K562 (cell line): ENCODE measurements around the gene KRT33A. TPM values are rescaled to one million over a fixed set of nuclear protein-coding genes. Genes with fewer than 3 reads are reported as not detected.

Experiments used
- ATAC-seq: fragments of 200-7000 bp; cut with Tn5 transposase; 3 replicates; pipeline ENCODE4 v1.9.1; 2020; ENCODE audit warnings: moderate library complexity
- BruUV-seq: library from RNA; stranded (reverse); fragments of 400-500 nt; replicated peaks from 2 replicates; lab custom pipeline; 2021; lab: Mats Ljungman, UMichigan
- CTCF ChIA-PET: fragments of 300-600 bp; formaldehyde crosslinking; extraction: SDS; loops from one replicate; lab custom pipeline; 2021; ENCODE audit warnings: low intra/inter-chr PET ratio; lab: Yijun Ruan, JAX
- POLR2A ChIA-PET: fragments of 300-600, 350-650 bp; sonication (Branson Sonifier 250); formaldehyde crosslinking; extraction: SDS; loops from one replicate; lab custom pipeline; 2021; ENCODE audit warnings: antibody characterized with exemption, inconsistent platforms; lab: Yijun Ruan, JAX
- DNase-seq, 4 experiments: peaks; one replicate each; pipeline versions ENCODE4 v3.0.0 to v3.0.0-alpha.2; 2011 to 2018; ENCODE audit warnings: low spot score in 3 of 4, mixed read lengths in 3 of 4; ENCODE audit errors: extremely low read depth in 1 of 4
- FAIRE-seq: peaks from 2 replicates; lab custom pipeline; 2011; peaks lifted over from hg19 to GRCh38; lab: Jason Lieb, UNC
- H2AFZ ChIP-seq: 2 replicates; pipeline ENCODE4 v1.6.0; 2011; ENCODE audit warnings: low read depth, low read length, control low read depth, inconsistent platforms
- H3K27ac ChIP-seq: fragments of 200-600 bp; 3 replicates; pipeline ENCODE4 v1.8.0; 2011; ENCODE audit warnings: low read depth, mild to moderate bottlenecking, control low read depth, inconsistent platforms, low read length, moderate library complexity, mixed read lengths; ENCODE audit errors: extremely low read depth
- H3K27me3 ChIP-seq, 2 experiments: fragments of 300-600 bp in 1 of 2; 2 replicates in 1 of 2; 3 replicates in 1 of 2; pipeline versions ENCODE4 v1.6.0 to v1.8.0; 2011; ENCODE audit warnings: inconsistent platforms in 2 of 2, low read length in 2 of 2, mild to moderate bottlenecking in 1 of 2, mixed read lengths in 1 of 2, moderate library complexity in 1 of 2; ENCODE audit not compliant: control insufficient read depth in 2 of 2, insufficient read depth in 2 of 2
- H3K36me3 ChIP-seq: fragments of 300-600 bp; 3 replicates; pipeline ENCODE4 v1.8.0; 2011; ENCODE audit warnings: mild to moderate bottlenecking, low read length, inconsistent platforms; ENCODE audit not compliant: control insufficient read depth, insufficient read depth
- H3K4me1 ChIP-seq, 2 experiments: fragments of 200-600 bp in 1 of 2; replicated peaks in 1 of 2; 2 replicates in 1 of 2; 3 replicates in 1 of 2; pipeline versions ENCODE4 v1.5.1 to v1.8.0; 2011; ENCODE audit warnings: inconsistent platforms in 2 of 2, low read length in 2 of 2, mild to moderate bottlenecking in 1 of 2, mixed read lengths in 1 of 2, moderate library complexity in 1 of 2; ENCODE audit not compliant: control insufficient read depth in 2 of 2, insufficient read depth in 2 of 2
- H3K4me2 ChIP-seq: 2 replicates; pipeline ENCODE4 v1.6.1; 2011; ENCODE audit warnings: low read length, control low read depth, inconsistent platforms, mixed read lengths; ENCODE audit not compliant: insufficient read depth
- H3K4me3 ChIP-seq: fragments of 200-600 bp; sonication (generic), shearing (Covaris generic); 2 replicates; pipeline ENCODE4 v1.5.1; 2016; ENCODE audit warnings: control low read depth, inconsistent platforms
- H3K79me2 ChIP-seq: fragments of 200-600 bp; 3 replicates; pipeline ENCODE4 v1.8.0; 2011; ENCODE audit warnings: low read length, inconsistent platforms; ENCODE audit not compliant: control insufficient read depth, insufficient read depth
- H3K9ac ChIP-seq, 2 experiments: 2 replicates each; pipeline versions ENCODE4 v1.6.0 to v1.6.1; 2011; ENCODE audit warnings: low read depth in 2 of 2, low read length in 2 of 2, control low read depth in 1 of 2, inconsistent platforms in 1 of 2, mild to moderate bottlenecking in 1 of 2, mixed read lengths in 1 of 2; ENCODE audit not compliant: insufficient read depth in 1 of 2
- H3K9me1 ChIP-seq: one replicate; pipeline ENCODE4 v1.6.0; 2011; ENCODE audit warnings: inconsistent platforms, mild to moderate bottlenecking, low read length, moderate library complexity; ENCODE audit not compliant: control insufficient read depth, insufficient read depth
- H3K9me3 ChIP-seq: replicated peaks from 2 replicates; pipeline ENCODE4 v1.5.1; 2011; ENCODE audit warnings: low read depth, low read length, inconsistent platforms; ENCODE audit not compliant: control insufficient read depth, insufficient read depth
- H4K20me1 ChIP-seq: replicated peaks from 2 replicates; pipeline ENCODE4 v1.6.1; 2011; ENCODE audit warnings: low read length, inconsistent platforms, mixed read lengths; ENCODE audit not compliant: control insufficient read depth, insufficient read depth
- ARNT ChIP-seq, 2 experiments: fragments of 450-650 bp; IDR thresholded peaks; 2 replicates each; pipeline ENCODE4 v1.6.1; 2016; ENCODE audit warnings: mild to moderate bottlenecking in 1 of 2
- CREBBP ChIP-seq: IDR thresholded peaks from one replicate; pipeline ENCODE4 v1.6.1; 2012; ENCODE audit warnings: low read depth, mild to moderate bottlenecking, control low read depth, inconsistent platforms, low read length
- EGR1 ChIP-seq: fragments of 450-650 bp; conservative IDR thresholded peaks from 2 replicates; pipeline ENCODE4 v1.6.1; 2017; ENCODE audit warnings: mild to moderate bottlenecking
- HNRNPK ChIP-seq: fragments of 200-400 bp; formaldehyde crosslinking; IDR thresholded peaks from one replicate; pipeline ENCODE4 v1.6.1; 2018; ENCODE audit warnings: mild to moderate bottlenecking, low read depth, low read length; ENCODE audit not compliant: poor library complexity, severe bottlenecking
- L3MBTL2 ChIP-seq: fragments of 450-650 bp; IDR thresholded peaks from 2 replicates; pipeline ENCODE4 v1.6.1; 2016; ENCODE audit warnings: mild to moderate bottlenecking, moderate library complexity
- NR3C1 ChIP-seq: sonication (generic); formaldehyde crosslinking; IDR thresholded peaks from 2 replicates; pipeline ENCODE4 v1.8.1; 2022; ENCODE audit warnings: missing genetic modification reagents
- RAD51 ChIP-seq: fragments of 450-650 bp; IDR thresholded peaks from 2 replicates; pipeline ENCODE4 v1.7.1; 2016; ENCODE audit warnings: low read depth, mild to moderate bottlenecking, borderline replicate concordance
- ZNF121 ChIP-seq: sonication (generic); formaldehyde crosslinking; conservative IDR thresholded peaks from 2 replicates; pipeline ENCODE4 v1.8.0; 2022; ENCODE audit warnings: missing genetic modification reagents
- ZNF212 ChIP-seq: fragments of 450-650 bp; formaldehyde crosslinking; IDR thresholded peaks from 2 replicates; pipeline ENCODE4 v1.4.0; 2020; ENCODE audit warnings: mild to moderate bottlenecking
- ZNF217 ChIP-seq: sonication (generic); formaldehyde crosslinking; IDR thresholded peaks from 2 replicates; pipeline ENCODE4 v1.8.0; 2022; ENCODE audit warnings: mild to moderate bottlenecking, missing genetic modification reagents
- ZNF408 ChIP-seq: fragments of 250-450 bp; sonication (Bioruptor Pico); IDR thresholded peaks from 2 replicates; pipeline ENCODE4 v1.4.0; 2020; ENCODE audit warnings: low read depth, mild to moderate bottlenecking, moderate library complexity
- ZNF717 ChIP-seq: fragments of 250-450 bp; sonication (Bioruptor Pico); IDR thresholded peaks from 2 replicates; pipeline ENCODE4 v1.5.0; 2021
- WGBS: fragments of 100-300 bp; shearing (Covaris generic); methylation state at CpG from one replicate; pipeline ENCODE4 v1.1.6; 2016; ENCODE audit warnings: low coverage, mixed read lengths; ENCODE audit not compliant: insufficient coverage; ENCODE audit errors: missing lambda C conversion rate; 5-methylcytosine and 5-hydroxymethylcytosine counted together
- in situ Hi-C: fragments of 300-500 bp; cut with MboI; formaldehyde crosslinking; loops from 4 replicates; pipeline ENCODE4 v1.15.0; 2018; ENCODE audit warnings: inconsistent platforms, mixed read lengths
- intact Hi-C: fragments of 100-400 bp; cut with micrococcal nuclease; formaldehyde crosslinking; loops from 2 replicates; pipeline ENCODE4 v1.14.2; 2022
- polyA plus RNA-seq, 8 experiments: library from polyadenylated mRNA; depleted of rRNA in 4 of 8; stranded (reverse) in 5 of 8; unstranded in 3 of 8; fragments of >200 nt; fragmentation: Nextera tagmentation in 2 of 8; fragmentation: Illumina TruSeq in 1 of 8; extraction: Ambion mirVana in 2 of 8; extraction: Trizol in 1 of 8; gene quantifications; 2 replicates each; pipeline versions ENCODE4 v1.2.1 to v1.2.3, GENCODE V29; 2011 to 2014; ENCODE audit warnings: inconsistent platforms in 1 of 8, missing spikeins in 1 of 8
- total RNA-seq, 7 experiments: library from RNA; depleted of rRNA in 6 of 7; stranded (reverse); fragments of >200 nt in 6 of 7; fragmentation: Illumina TruSeq in 2 of 7; extraction: Trizol in 2 of 7; gene quantifications; 2 replicates each; pipeline versions ENCODE4 v1.2.1 to v1.2.3, GENCODE V29; 2011 to 2021; ENCODE audit warnings: low replicate concordance in 1 of 7
- TF ChIP-seq, protein P1 (sequence below), 2 experiments: fragments of 450-650 bp in 1 of 2; sonication (generic) in 1 of 2; formaldehyde crosslinking in 1 of 2; IDR thresholded peaks; 2 replicates each; pipeline versions ENCODE4 v1.7.1 to v1.9.0; 2016 to 2022; ENCODE audit warnings: inconsistent platforms in 1 of 2, mild to moderate bottlenecking in 1 of 2, missing genetic modification reagents in 1 of 2
- TF ChIP-seq, protein P2 (sequence below), 2 experiments: fragments of 450-650 bp in 1 of 2; sonication (generic) in 1 of 2; formaldehyde crosslinking; conservative IDR thresholded peaks; 2 replicates each; pipeline versions ENCODE4 v1.4.0 to v1.8.1; 2020 to 2022; ENCODE audit warnings: mild to moderate bottlenecking in 1 of 2, missing genetic modification reagents in 1 of 2

The KRT33A gene
- total and polyA plus RNA-seq, 9 of the 15 experiments (the other 6 are each of a cell fraction or from before 2014, with no cell fraction given) = not detected

DNA sequence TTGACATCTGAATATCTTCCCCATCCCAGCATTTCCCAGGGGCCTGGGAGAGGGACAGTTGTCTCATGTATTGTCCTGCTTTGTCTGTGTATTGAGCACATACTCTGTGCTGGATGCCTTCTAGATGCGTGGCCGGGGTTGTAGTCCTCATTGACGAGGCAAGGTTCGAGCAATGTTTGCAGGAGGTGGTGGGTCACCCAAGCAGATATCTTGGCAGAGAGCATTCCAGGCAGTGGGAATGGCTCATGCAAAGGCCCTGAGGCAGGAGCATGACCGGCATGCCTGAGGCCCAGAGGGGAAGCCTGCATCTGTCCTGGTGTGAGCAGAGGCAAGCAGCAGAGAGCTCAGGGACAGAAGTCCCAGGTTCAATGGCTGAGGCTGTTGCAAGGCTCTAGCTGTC is 17.5 kb downstream of the KRT33A start:
- Histone ChIP-seq H3K4me3 (no peak overlapping the region), H3K4me2 (no peak overlapping the region), H3K9me1 (no peaks in the 10 kb centered on the region), H3K79me2 (no peaks in the 10 kb centered on the region), H3K4me1 (no peaks in the 10 kb centered on the region), H3K27me3 (peaks cover 0 to 12% of the 10 kb centered on the region in 2 experiments; a peak in 1 of 5 replicates), H3K9me3 (no peaks in the 10 kb centered on the region), H4K20me1 (no peaks in the 10 kb centered on the region; the same call in 1 of the 2 replicates), H3K27ac (no peak overlapping the region), H3K36me3 (no peaks in the 10 kb centered on the region), H2AFZ (no peak overlapping the region), H3K9ac (no peak overlapping the region; a peak in 1 of 4 replicates)
- no peak for DNase-seq
- ChIA-PET CTCF (no interaction called here), POLR2A (no interaction called here)
- FAIRE-seq = no peak
- in situ Hi-C loops (no loop called here), intact Hi-C loops (no loop called here)
- 0% methylated on average over 5 of the region's 5 CpGs for WGBS
- TF ChIP-seq ZNF717 (CRISPR knock-in tag) (no peak), HNRNPK (no peak), ZNF121 (CRISPR knock-in tag) (no peak), L3MBTL2 (no peak), CREBBP (no peak), ZNF217 (CRISPR knock-in tag) (no peak), RAD51 (no peak), EGR1 (no peak), ARNT (IDR thresholded peaks at IDR 0.05) (no peak), NR3C1 (CRISPR knock-in tag) (no peak), ZNF408 (CRISPR knock-in tag) (no peak), ZNF212 (CRISPR knock-in tag) (no peak)
- TF ChIP-seq, protein P1, sequence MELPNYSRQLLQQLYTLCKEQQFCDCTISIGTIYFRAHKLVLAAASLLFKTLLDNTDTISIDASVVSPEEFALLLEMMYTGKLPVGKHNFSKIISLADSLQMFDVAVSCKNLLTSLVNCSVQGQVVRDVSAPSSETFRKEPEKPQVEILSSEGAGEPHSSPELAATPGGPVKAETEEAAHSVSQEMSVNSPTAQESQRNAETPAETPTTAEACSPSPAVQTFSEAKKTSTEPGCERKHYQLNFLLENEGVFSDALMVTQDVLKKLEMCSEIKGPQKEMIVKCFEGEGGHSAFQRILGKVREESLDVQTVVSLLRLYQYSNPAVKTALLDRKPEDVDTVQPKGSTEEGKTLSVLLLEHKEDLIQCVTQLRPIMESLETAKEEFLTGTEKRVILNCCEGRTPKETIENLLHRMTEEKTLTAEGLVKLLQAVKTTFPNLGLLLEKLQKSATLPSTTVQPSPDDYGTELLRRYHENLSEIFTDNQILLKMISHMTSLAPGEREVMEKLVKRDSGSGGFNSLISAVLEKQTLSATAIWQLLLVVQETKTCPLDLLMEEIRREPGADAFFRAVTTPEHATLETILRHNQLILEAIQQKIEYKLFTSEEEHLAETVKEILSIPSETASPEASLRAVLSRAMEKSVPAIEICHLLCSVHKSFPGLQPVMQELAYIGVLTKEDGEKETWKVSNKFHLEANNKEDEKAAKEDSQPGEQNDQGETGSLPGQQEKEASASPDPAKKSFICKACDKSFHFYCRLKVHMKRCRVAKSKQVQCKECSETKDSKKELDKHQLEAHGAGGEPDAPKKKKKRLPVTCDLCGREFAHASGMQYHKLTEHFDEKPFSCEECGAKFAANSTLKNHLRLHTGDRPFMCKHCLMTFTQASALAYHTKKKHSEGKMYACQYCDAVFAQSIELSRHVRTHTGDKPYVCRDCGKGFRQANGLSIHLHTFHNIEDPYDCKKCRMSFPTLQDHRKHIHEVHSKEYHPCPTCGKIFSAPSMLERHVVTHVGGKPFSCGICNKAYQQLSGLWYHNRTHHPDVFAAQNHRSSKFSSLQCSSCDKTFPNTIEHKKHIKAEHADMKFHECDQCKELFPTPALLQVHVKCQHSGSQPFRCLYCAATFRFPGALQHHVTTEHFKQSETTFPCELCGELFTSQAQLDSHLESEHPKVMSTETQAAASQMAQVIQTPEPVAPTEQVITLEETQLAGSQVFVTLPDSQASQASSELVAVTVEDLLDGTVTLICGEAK (IDR thresholded peaks at IDR 0.05) = no peak
- TF ChIP-seq, protein P1 (CRISPR knock-in tag; IDR thresholded peaks at IDR 0.05) = no peak
- TF ChIP-seq, protein P2, sequence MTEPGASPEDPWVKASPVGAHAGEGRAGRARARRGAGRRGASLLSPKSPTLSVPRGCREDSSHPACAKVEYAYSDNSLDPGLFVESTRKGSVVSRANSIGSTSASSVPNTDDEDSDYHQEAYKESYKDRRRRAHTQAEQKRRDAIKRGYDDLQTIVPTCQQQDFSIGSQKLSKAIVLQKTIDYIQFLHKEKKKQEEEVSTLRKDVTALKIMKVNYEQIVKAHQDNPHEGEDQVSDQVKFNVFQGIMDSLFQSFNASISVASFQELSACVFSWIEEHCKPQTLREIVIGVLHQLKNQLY (CRISPR knock-in tag; conservative IDR thresholded peaks at IDR 0.05) = no peak
- no peak for ATAC-seq
- BruUV-seq = no TSS peak
